ENCODE data around the gene HMG20A.

The HMG20A gene

DNA sequence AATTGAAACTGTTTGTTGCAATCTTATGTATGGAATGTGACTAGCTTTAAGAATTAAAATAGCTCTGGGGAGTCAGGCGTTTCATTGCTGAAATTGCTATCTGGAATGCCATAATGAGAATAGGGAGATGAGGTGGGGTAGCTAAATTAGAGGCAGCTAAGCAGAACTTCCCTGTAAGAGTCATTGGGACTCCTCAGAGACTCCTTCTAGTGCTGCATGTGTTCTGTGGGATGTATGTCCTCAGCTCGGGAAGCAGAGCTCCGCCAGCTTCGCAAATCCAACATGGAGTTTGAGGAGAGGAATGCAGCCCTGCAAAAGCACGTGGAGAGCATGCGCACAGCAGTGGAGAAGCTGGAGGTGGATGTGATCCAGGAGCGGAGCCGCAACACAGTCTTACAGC, 57.4 kb downstream of the HMG20A start:
- no peak for DNase-seq (ENCODE audit: low read depth)

DNA sequence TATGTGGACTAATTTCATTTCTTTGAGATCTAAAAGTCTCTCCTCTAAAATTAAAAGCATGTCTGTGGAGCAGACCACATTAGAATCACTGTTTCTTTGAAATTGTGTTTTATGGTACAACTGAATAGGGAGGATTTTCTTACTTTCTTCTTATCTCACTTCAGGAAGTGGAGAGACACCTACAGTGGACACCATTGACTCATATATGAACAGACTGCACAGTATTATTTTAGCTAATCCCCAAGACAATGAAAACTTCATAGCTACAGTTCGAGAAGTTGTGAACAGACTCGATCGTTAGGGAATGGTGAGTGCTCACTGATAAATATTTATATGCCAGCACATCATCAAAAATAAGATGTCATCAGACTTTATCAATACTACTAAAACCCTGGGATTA, 58.3 kb downstream of the HMG20A start:
- DNase-seq (ENCODE audit: low read depth): no peak

DNA sequence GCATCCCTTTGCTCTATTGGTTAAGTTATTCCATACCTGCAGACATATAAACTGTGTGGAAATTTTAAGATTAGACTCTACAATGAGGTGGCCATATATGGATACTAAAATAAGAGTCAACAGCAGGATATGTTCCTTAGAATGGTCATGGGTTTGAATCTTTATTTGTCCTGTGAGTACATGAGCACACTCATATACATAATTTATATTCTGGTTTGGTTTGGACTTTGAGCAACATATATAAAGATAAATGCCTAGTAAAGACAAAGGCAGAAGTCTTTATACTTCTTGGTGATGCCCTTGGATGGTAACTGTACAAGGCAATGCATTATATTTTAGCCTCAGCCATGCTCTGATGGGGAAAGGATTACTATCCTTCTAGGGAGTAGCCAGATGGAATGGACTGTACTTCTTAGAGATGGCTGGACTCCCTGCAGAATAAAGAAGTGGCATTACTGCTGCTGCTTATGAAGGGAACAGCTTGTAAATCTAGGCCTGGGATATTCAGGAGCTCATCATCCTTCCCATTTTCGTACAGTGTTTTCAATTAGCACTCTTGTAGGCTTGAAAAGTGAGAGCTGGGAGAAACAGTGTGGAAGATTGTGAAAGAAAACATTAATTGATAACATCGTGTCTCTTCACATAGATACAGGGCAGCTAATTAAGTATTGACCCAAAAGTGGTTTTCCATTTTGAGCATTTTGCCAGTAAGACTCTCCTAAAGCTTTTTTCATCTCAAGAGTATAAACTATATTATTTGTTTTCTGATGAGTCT, 60.4 kb downstream of the HMG20A start:
- DNase-seq (ENCODE audit: low read depth): no peak

DNA sequence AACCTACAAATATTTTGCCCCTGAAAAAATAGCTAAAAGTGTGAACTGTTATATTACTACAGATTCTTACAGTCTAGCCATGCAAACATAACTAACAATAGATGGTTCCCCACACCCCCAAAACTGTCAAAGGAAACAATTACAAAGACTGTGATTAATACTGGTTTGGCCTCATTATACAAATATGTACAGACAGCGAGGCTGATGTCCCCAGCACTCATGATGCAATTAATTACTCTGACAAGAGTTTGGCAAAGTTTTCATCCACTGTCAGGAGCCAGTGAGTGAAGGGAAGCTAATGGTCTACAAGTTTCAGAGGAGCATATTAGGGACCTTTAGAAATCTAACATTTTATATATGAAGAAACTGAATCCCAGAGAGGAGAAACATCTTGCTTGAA, 61.0 kb downstream of the HMG20A start:
- no peak for DNase-seq (ENCODE audit: low read depth)

- DNase-seq (ENCODE audit: low read depth): no peak
These were observed 61.9 kb downstream of the HMG20A start for GRCh38 chr15:77482570-77482969.

DNA sequence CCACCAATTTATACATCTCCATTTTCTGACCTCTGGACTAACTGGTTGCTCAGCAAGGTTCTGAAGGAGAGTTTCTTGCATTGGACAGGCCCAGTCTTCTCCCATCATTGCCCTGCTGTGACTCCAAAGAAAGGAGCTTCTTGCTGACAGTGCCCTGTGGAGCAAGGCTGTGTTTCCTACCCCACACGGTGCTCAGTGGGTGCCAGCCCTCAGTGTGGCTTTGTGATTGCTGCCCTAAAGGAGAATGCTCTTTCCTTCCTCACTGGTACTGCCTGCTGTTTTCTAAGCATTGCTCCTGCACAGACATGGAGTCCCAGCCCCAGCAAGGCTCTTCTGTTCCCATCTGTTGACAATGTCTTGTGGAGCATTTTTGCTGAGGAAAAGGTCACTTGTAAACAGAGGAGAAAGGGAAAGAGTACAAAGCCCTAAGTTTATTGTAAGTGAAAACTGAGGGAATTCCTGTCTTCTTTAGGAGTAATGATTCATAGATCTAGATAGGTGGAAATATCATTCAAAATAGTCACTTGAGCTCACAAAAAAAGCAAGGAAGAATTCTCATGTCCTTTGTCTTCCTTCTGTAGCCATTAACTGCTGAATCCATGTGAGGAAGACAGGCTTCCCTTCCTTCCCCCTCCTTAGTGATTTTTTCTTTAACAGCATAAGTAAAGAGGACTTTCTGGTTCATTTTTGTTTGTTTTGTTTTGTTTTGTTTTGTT, 62.9 kb downstream of the HMG20A start:
- no peak for DNase-seq (ENCODE audit: low read depth)

- DNase-seq (ENCODE audit: low read depth): no peak
These were observed 64.3 kb downstream of the HMG20A start for GRCh38 chr15:77484994-77485393.

DNA sequence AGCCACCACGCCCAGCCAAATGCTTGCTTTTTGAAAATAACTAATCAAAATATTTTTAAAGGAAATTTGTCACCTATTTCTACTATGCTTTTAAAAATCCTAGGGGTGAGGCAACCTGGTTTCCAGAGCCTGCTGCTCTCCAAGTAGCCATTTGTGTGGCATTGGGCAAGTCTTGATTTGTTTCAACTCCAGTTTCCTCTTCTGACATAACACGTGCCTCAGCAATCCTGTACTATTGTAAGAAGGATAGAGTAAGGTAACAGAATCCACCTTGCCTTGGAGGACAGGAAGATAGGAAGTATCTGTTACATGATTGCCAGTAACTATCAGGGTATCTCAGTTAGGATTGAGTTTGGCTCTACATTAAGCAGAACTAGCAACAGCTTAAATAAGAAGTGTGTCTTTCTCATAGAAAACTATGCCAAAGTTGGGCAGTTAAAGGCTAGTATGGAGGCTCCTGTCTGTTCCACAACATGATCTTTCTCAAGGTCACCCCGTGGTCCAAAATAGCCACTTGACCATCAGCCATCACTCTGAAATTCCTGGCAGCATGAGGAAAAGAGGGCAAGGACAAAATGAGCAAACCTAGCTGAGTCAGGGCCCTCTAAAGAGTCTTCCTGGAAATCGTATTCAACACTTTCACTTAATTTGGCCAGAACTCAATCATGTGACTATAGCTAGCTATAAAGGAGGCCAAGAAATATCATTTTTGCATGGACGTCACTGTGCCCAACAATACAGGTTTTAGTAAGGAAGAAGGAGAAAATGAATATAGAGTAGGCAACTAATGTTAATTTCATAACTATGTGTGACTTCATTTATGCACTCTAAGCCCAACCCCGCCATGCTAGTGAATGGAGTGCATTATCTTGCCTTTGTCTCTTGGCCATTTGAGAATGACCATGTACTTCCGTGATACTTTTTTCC, 66.1 kb downstream of the HMG20A start:
- no peak for DNase-seq (ENCODE audit: low read depth)

- DNase-seq (ENCODE audit: low read depth): no peak
These were observed 66.8 kb downstream of the HMG20A start for GRCh38 chr15:77487469-77487842.

GRCh38 chr15:77487888-77488287, 67.2 kb downstream of the HMG20A start:
- no peak for DNase-seq (ENCODE audit: low read depth)

DNA sequence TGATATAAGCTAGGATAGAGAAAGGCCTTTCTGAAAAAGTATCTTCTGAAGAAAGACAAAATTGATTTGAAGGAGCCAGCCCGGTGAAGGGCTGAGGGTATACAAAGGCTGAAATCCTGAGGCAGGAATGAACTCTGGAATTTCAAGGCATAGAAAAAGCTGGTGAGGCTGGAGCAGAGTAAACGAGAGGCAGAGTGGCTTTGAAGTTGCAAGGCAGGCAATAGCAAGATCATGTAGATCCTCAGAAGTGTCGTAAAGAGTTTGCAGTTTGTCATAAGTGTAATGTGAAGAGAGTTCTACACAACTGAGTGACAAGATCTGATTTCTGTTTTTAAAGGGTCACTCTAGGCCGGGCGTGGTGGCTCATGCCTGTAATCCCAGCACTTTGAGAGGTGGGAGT, 69.0 kb downstream of the HMG20A start:
- no peak for DNase-seq (ENCODE audit: low read depth)

DNA sequence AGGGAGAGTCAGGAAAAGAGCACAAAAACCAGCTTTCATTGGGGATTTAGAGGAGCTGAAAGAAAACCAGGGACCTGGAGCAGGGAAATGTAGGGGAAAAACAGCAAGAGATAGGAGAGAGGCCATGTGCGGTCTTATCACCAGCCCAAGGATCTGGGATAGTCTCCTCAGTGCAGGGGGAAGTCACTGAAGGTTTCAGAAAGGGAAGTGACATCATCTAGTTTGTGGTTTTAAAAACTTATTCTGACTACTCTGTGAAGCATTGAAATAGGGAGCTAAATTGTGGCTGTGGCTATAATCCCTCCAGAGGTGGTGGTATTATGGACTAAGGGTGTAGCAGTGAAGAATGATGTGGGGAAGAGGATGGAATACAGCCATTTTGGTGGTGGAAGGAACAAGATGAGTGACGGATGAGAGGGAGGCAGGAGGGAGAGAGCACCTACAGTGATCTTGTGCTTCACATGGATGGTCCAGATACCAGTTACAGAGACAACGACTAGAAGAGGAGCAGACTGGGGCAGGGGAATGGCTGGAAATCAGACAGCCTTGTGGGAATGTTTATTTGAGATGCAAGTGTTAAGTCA, 72.7 kb downstream of the HMG20A start:
- no peak for DNase-seq (ENCODE audit: low read depth)

DNA sequence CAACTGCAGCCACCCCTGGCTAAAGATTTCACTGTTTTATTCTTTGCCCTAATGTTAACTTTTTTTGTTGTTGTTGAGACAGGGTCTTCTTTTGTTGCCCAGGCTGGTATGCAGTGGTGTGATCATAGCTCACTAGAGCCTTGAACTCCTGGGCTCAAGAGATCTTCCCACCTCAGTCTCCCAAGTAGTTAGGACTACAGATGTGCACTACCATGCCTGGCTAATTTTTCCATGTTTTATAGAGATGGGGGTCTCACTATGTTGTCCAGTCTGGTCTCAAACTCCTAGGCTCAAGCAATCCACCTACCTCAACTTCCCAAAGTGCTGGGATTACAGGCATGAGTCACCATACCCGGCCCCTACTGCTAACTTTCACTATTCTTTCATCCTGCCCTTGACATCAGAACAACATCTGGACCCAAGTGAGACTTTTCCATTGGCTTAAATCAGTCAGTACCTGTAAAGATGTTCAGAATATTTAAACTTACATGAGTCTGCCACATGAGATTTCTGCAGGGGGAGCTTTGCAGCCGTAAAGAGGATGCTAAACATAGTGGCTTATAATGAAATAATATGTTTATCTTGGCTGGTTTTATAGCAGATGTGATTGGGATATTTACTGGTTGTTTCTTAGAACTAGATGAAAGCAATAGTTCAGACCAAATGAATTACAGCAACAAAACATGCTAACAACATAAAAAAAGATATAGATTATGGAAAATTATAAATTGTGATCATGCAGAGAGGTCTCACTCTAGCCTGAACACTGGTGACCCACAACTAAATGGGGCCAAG, 73.6 kb downstream of the HMG20A start:
- no peak for DNase-seq (ENCODE audit: low read depth)

GRCh38 chr15:77494964-77495363, 74.3 kb downstream of the HMG20A start:
- no peak for DNase-seq (ENCODE audit: low read depth)

DNA sequence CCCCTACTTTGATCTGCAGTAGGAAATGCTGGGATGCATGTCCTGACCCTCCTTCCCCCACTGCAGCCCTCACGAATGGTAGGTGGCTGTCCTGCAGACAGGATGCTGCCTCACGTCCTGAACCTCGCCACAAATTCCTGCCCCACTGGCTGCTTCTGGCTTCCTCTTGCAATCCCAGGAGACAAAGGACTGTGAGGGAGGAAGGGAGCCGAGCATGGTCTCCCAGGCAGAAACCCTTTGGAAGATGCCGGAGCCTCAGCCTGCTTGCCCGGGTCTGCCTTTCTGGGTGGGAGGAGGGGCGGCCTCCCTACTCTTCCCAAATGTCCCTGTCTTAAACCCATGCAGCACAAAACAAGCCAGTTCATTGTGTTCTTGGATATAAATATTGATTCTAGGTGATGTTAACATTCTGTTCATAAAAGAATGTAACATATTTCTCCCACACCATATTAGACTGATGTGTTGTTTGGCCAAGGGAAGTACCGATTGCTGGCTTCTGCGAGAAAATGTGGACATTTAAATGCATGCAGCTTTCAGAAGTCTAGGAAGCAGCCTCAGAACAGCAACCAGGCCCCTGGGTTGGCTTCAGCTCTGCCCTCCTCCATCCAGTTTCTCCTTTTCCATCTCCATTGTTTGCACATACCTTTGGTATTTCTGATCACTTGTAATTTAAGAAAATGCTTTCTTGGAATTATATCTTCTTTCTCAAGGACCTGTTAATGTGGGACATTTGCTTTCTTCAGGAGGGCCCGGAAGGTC, 75.3 kb downstream of the HMG20A start:
- DNase-seq (ENCODE audit: low read depth): no peak

- DNase-seq (ENCODE audit: low read depth): peak; percentile 45
These were observed 76.0 kb downstream of the HMG20A start for GRCh38 chr15:77496715-77497109.

- DNase-seq (ENCODE audit: low read depth): no peak
These were observed 76.5 kb downstream of the HMG20A start for GRCh38 chr15:77497110-77497737.

GRCh38 chr15:77497942-77498361, 77.3 kb downstream of the HMG20A start:
- DNase-seq (ENCODE audit: low read depth): no peak

DNA sequence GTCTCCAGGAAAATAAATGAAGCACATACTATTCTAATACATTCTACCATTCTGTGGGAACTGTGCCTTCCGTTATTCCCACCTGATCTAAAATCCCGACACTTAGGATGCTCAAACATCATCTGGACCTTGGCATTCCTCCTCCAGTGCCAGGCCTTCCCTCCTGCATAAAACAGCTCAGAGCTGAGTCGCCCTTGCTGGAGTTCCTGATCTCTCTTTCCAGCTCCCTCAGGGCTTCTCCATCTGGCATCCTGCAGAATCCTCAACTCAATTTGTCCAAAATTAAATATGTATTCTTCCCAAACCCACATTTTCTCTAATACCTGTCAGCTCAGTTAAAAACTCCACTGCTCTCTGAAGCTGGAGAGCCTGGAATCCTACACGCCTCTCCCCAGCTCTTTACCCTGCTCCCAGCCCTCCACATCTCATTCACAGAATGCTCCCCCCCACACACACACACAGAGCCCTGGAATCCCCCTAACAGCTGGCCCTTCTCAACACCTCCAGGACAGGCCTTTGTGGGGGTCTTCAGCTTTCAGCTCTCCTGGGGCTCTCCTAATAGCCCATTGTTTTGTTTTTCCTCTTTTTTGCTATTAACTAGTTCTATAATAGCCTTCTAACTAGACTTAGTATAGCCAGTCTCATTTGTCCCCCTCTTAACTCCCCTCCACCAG, 78.5 kb downstream of the HMG20A start:
- no peak for DNase-seq (ENCODE audit: low read depth)

DNA sequence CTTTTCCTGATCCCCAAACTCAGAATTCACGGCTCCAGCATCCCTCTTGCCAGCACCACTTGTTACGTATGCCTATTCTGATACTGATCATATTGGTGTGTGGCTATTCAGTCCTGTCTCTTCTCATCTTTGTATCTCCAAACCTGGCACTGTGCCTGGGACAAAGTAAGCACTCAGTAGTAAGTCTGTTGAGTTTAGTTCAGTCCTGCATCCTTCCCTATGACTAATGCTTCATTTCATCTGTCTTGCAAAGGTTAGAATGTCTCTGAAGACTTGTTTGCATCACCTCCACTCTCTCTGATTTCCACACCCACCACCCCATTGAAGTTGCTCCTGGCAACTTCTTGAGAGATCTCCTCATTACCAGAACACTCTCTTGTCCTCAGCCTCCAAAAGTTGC, 80.3 kb downstream of the HMG20A start:
- DNase-seq (ENCODE audit: low read depth): no peak

All from activated T-helper 1 cell treated with Interleukin-2 at 50 U/mL for 16 hours (primary cell).